GM10266 (cell line): ENCODE data around the gene TBC1D22A.

Experiments used
- DNase-seq: peaks from one replicate; pipeline ENCODE4 v3.0.0; 2012; ENCODE audit errors: extremely low spot score
- CTCF ChIP-seq: IDR thresholded peaks from 2 replicates; pipeline ENCODE4 v1.5.1; 2012; ENCODE audit warnings: mild to moderate bottlenecking, low read depth; ENCODE audit not compliant: control insufficient read depth, insufficient read depth; ENCODE audit errors: missing control alignments

The TBC1D22A gene

GRCh38 chr22:46905415-46905814 lies 143.0 kb downstream of the TBC1D22A start:
- no peak for DNase-seq
- no peak for TF ChIP-seq CTCF

- TF ChIP-seq CTCF = no peak
- DNase-seq = no peak
Observed at GRCh38 chr22:46905834-46906233, 143.4 kb downstream of the TBC1D22A start.

DNA sequence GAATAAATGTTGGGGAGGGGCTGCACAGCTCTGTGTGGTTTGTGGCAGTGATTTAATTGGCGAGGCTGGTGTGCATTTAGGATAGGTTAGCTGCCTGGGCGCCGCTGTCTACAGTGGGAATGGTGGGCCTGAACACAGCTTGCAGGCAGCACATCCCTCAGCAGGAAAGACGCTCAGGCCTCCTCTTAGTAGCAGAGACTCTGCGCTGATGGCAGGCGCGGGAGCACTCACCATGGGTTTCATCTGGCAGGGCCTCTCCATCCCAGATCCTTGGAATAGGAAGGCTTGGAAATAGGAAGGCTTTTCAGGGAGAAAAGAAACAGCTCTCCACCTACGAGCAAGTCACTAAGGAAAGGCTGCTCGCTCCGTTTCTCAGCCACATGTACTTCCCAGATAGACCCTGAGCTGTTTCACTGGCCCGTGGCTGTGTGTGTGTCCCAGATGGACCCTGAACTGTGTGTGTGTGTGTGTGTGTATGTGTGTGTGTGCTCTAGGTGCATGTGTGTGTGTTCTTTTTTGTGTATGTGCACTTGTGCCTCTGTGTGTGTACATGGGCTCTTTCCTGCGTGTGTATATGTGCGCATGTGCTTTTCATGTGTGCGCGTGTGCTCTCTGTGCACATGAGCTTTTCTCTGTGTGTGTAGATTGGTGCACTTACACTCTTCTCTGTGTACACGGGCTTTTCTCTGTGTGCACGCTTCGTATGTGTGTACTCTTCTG lies 144.0 kb downstream of the TBC1D22A start:
- TF ChIP-seq CTCF = no peak

GRCh38 chr22:46907241-46908215 lies 145.1 kb downstream of the TBC1D22A start:
- no peak for DNase-seq

More for the DNA sequence above, 144.0 kb downstream of the TBC1D22A start:
- DNase-seq = no peak

GRCh38 chr22:46908641-46909107 lies 146.2 kb downstream of the TBC1D22A start:
- no peak for DNase-seq
- no peak for TF ChIP-seq CTCF

More at GRCh38 chr22:46907241-46908215, 145.1 kb downstream of the TBC1D22A start:
- no peak for TF ChIP-seq CTCF

- no peak for TF ChIP-seq CTCF
- DNase-seq = no peak
Observed at GRCh38 chr22:46909237-46910030, 147.0 kb downstream of the TBC1D22A start.
